OCI-LY7 (cell line): ENCODE results near the gene ABHD12. TPM values are rescaled to one million over a fixed set of nuclear protein-coding genes. Genes with fewer than 3 reads are reported as not detected.
"Not testable (repeated sequence)": the region's sequence is repeated elsewhere in the genome, so short reads cannot be mapped to it uniquely, and the experiment has no call there.

Experiments used
- BruUV-seq: library from RNA; stranded (reverse); fragments of 400-500 nt; replicated peaks from 2 replicates; lab custom pipeline; 2021; lab: Mats Ljungman, UMichigan
- CTCF ChIA-PET: fragments of 300-600 bp; sonication (Branson Sonifier 250); formaldehyde crosslinking; loops from one replicate; lab custom pipeline; 2022; ENCODE audit warnings: antibody characterized with exemption; ENCODE audit not compliant: unreplicated experiment; lab: Charles Lee
- POLR2A ChIA-PET: fragments of 300-600 bp; sonication (Branson Sonifier 250); formaldehyde crosslinking; loops from one replicate; lab custom pipeline; 2022; ENCODE audit warnings: antibody characterized with exemption; lab: Charles Lee
- DNase-seq: peaks from one replicate; pipeline ENCODE4 v3.0.0-alpha.2; 2015; ENCODE audit warnings: low spot score
- H2AFZ ChIP-seq: fragments of 200-600 bp; sonication (generic), shearing (Covaris generic); 2 replicates; pipeline ENCODE4 v1.6.1; 2014; ENCODE audit warnings: mild to moderate bottlenecking, antibody characterized with exemption, low read length, moderate library complexity
- H3K27ac ChIP-seq: fragments of 200-600 bp; sonication (generic); 2 replicates; pipeline ENCODE4 v1.5.1; 2014; ENCODE audit warnings: mixed run types, low read depth, mild to moderate bottlenecking, moderate library complexity, low read length, inconsistent platforms; ENCODE audit not compliant: poor library complexity, severe bottlenecking
- H3K36me3 ChIP-seq: fragments of 200-600 bp; sonication (generic); 2 replicates; pipeline ENCODE4 v1.6.1; 2014; ENCODE audit warnings: mild to moderate bottlenecking, antibody characterized with exemption, low read length, moderate library complexity, mixed read lengths; ENCODE audit not compliant: insufficient read depth
- H3K4me1 ChIP-seq: fragments of 200-600 bp; sonication (generic); 2 replicates; pipeline ENCODE4 v1.5.1; 2014; ENCODE audit warnings: mild to moderate bottlenecking, low read length; ENCODE audit not compliant: insufficient read depth, poor library complexity, severe bottlenecking
- H3K4me2 ChIP-seq: fragments of 200-600 bp; sonication (generic); 2 replicates; pipeline ENCODE4 v1.6.1; 2014; ENCODE audit warnings: mild to moderate bottlenecking, low read length
- H3K4me3 ChIP-seq: fragments of 200-600 bp; sonication (generic); 2 replicates; pipeline ENCODE4 v1.5.1; 2014; ENCODE audit warnings: mild to moderate bottlenecking, low read depth, low read length; ENCODE audit not compliant: poor library complexity, severe bottlenecking
- H3K79me2 ChIP-seq: fragments of 200-600 bp; sonication (generic); 2 replicates; pipeline ENCODE4 v1.6.1; 2016; ENCODE audit warnings: low read depth, mild to moderate bottlenecking, low read length, moderate library complexity, mixed read lengths; ENCODE audit not compliant: insufficient read depth
- H3K9me2 ChIP-seq: fragments of 200-600 bp; sonication (generic); 2 replicates; pipeline ENCODE4 v1.6.1; 2016; ENCODE audit warnings: mild to moderate bottlenecking, low read length, mixed read lengths; ENCODE audit not compliant: insufficient read depth
- H3K9me3 ChIP-seq: fragments of 200-600 bp; sonication (generic); 2 replicates; pipeline ENCODE4 v1.6.1; 2014; ENCODE audit warnings: mild to moderate bottlenecking, mixed run types, low read length, mixed read lengths
- H4K20me1 ChIP-seq: fragments of 200-600 bp; sonication (generic); 2 replicates; pipeline ENCODE4 v1.6.1; 2014; ENCODE audit warnings: mild to moderate bottlenecking, antibody characterized with exemption, low read length, moderate library complexity, mixed read lengths; ENCODE audit not compliant: insufficient read depth
- CTCF ChIP-seq: fragments of 200-600 bp; sonication (generic); conservative IDR thresholded peaks from 2 replicates; pipeline ENCODE4 v1.5.1; 2014; ENCODE audit warnings: mild to moderate bottlenecking, antibody characterized with exemption, low read length, moderate library complexity, mixed read lengths
- EZH2phosphoT487 ChIP-seq: fragments of 200-600 bp; sonication (generic); IDR thresholded peaks from 2 replicates; pipeline ENCODE4 v1.6.1; 2018; ENCODE audit warnings: low read depth, borderline replicate concordance, mild to moderate bottlenecking, mixed run types, antibody characterized with exemption, low read length, moderate library complexity, mixed read lengths
- intact Hi-C: fragments of 100-400 bp; cut with micrococcal nuclease; formaldehyde crosslinking; loops from one replicate; pipeline ENCODE4 v1.10.0; 2022; ENCODE audit not compliant: unreplicated experiment
- total RNA-seq, 2 experiments: library from RNA; depleted of rRNA in 1 of 2; stranded (reverse); fragments of >200 nt in 1 of 2; shearing (Covaris generic) in 1 of 2; gene quantifications; 2 replicates each; pipeline ENCODE4 v1.2.3, GENCODE V29; 2014 to 2022

ABHD12 gene
- total RNA-seq, 2 experiments from 2014 or later, result 10.6 to 12.9 TPM

GRCh38 chr20:25270829-25271251 lies 119.8 kb downstream of the ABHD12 start:
- no peaks in the 10 kb centered on the region for H3K4me1 ChIP-seq
- H3K27ac ChIP-seq, result no peak overlapping the region
- H4K20me1 ChIP-seq, result peaks cover 7% of the 10 kb centered on the region; the same call in 1 of the 2 replicates
- H3K4me3 ChIP-seq, result no peak overlapping the region
- no peaks in the 10 kb centered on the region for H3K79me2 ChIP-seq
- no peaks in the 10 kb centered on the region for H3K9me3 ChIP-seq
- no peak for DNase-seq
- POLR2A ChIA-PET, result interaction anchor here (1.5 kb wide), 1 partner anchor 17 kb away, joined by 4 read pairs; no protein-coding TSS in a partner anchor
- H2AFZ ChIP-seq, result no peak overlapping the region
- H3K36me3 ChIP-seq, result 0 out of 2 replicates have a peak, but pooled peaks cover 3% of the 10 kb centered on the region
- intact Hi-C loops, result no loop called here
- BruUV-seq, result no TSS peak
- no peak for TF ChIP-seq CTCF
- no peak for TF ChIP-seq EZH2phosphoT487
- CTCF ChIA-PET, result no interaction called here
- no peak overlapping the region for H3K4me2 ChIP-seq
- H3K9me2 ChIP-seq, result no peaks in the 10 kb centered on the region

GRCh38 chr20:25269833-25270170 lies 120.8 kb downstream of the ABHD12 start:
- H3K4me1 ChIP-seq, result no peaks in the 10 kb centered on the region
- H3K36me3 ChIP-seq, result 0 out of 2 replicates have a peak, but pooled peaks cover 3% of the 10 kb centered on the region
- TF ChIP-seq EZH2phosphoT487 (no peak), CTCF (no peak)
- intact Hi-C loops, result no loop called here
- POLR2A ChIA-PET, result interaction anchor here (1.5 kb wide), 1 partner anchor 16 kb away, joined by 4 read pairs; no protein-coding TSS in a partner anchor
- BruUV-seq, result no TSS peak
- H3K27ac ChIP-seq, result no peak overlapping the region
- CTCF ChIA-PET, result no interaction called here
- H3K79me2 ChIP-seq, result no peaks in the 10 kb centered on the region
- H3K9me3 ChIP-seq, result no peaks in the 10 kb centered on the region
- H3K4me3 ChIP-seq, result no peak overlapping the region
- no peak for DNase-seq
- H3K9me2 ChIP-seq, result no peaks in the 10 kb centered on the region
- peaks cover 7% of the 10 kb centered on the region; the same call in 1 of the 2 replicates for H4K20me1 ChIP-seq
- H3K4me2 ChIP-seq, result no peak overlapping the region
- no peak overlapping the region for H2AFZ ChIP-seq

- no peaks in the 10 kb centered on the region for H3K79me2 ChIP-seq
- CTCF ChIA-PET, result no interaction called here
- POLR2A ChIA-PET, result no interaction called here
- no peaks in the 10 kb centered on the region for H3K4me1 ChIP-seq
- H3K4me2 ChIP-seq, result no peak overlapping the region
- intact Hi-C loops, result no loop called here
- H3K36me3 ChIP-seq, result 0 out of 2 replicates have a peak, but pooled peaks cover 3% of the 10 kb centered on the region
- no peak overlapping the region for H3K27ac ChIP-seq
- TF ChIP-seq EZH2phosphoT487, result no peak
- no peak for TF ChIP-seq CTCF
- H3K9me3 ChIP-seq, result no peaks in the 10 kb centered on the region
- DNase-seq, result no peak
- no peak overlapping the region for H3K4me3 ChIP-seq
- BruUV-seq, result no TSS peak
- no peaks in the 10 kb centered on the region for H3K9me2 ChIP-seq
- H4K20me1 ChIP-seq, result peaks cover 7% of the 10 kb centered on the region; the same call in 1 of the 2 replicates
- no peak overlapping the region for H2AFZ ChIP-seq
Observed at GRCh38 chr20:25269057-25269832, 121.4 kb downstream of the ABHD12 start.

- POLR2A ChIA-PET, CTCF ChIA-PET, H3K4me3 ChIP-seq, H3K27ac ChIP-seq, intact Hi-C loops, H4K20me1 ChIP-seq, H3K4me2 ChIP-seq, H3K9me3 ChIP-seq, H3K79me2 ChIP-seq, H3K4me1 ChIP-seq, H2AFZ ChIP-seq, BruUV-seq, DNase-seq, H3K9me2 ChIP-seq, H3K36me3 ChIP-seq: not testable (repeated sequence)
Observed at GRCh38 chr20:25260770-25261437, 129.7 kb downstream of the ABHD12 start.
